Suppressor macrophage treated with lipopolysaccharide for 4 hours (primary cell): ENCODE measurements around the gene FEM1C.
"Not testable (repeated sequence)": the region's sequence is repeated elsewhere in the genome, so short reads cannot be mapped to it uniquely, and the experiment has no call there.

Source experiments
- DNase-seq: peaks from one replicate; pipeline ENCODE4 v3.0.0-alpha.2; 2020

FEM1C gene

GRCh38 chr5:115511632-115512031 is 32.9 kb downstream of the FEM1C start:
- no peak for DNase-seq

- DNase-seq: no peak
Observed at GRCh38 chr5:115510145-115510645, 34.4 kb downstream of the FEM1C start.

GRCh38 chr5:115509547-115509946 is 35.0 kb downstream of the FEM1C start:
- DNase-seq: no peak

GRCh38 chr5:115507681-115508080 is 36.9 kb downstream of the FEM1C start:
- DNase-seq: no peak

- DNase-seq: no peak
Observed at GRCh38 chr5:115503420-115503819, 41.2 kb downstream of the FEM1C start.

GRCh38 chr5:115501464-115502210 is 42.9 kb downstream of the FEM1C start:
- DNase-seq: no peak

- DNase-seq: no peak
Observed at GRCh38 chr5:115500225-115500624, 44.4 kb downstream of the FEM1C start.

- DNase-seq: no peak
Observed at GRCh38 chr5:115496936-115497576, 47.5 kb downstream of the FEM1C start.

- DNase-seq: no peak
Observed at GRCh38 chr5:115494570-115495289, 49.8 kb downstream of the FEM1C start.

- DNase-seq: no peak
Observed at GRCh38 chr5:115490596-115490995, 54.0 kb downstream of the FEM1C start.

GRCh38 chr5:115489733-115490132 is 54.8 kb downstream of the FEM1C start:
- no peak for DNase-seq

- peak; percentile 44 for DNase-seq
Observed at GRCh38 chr5:115487756-115488155, 56.8 kb downstream of the FEM1C start.

GRCh38 chr5:115487168-115487567 is 57.4 kb downstream of the FEM1C start:
- DNase-seq: no peak

GRCh38 chr5:115486728-115487127 is 57.8 kb downstream of the FEM1C start:
- no peak for DNase-seq

GRCh38 chr5:115484368-115484767 is 60.2 kb downstream of the FEM1C start:
- peak; percentile 92 for DNase-seq

- DNase-seq: no peak
Observed at GRCh38 chr5:115480900-115481299, 63.7 kb downstream of the FEM1C start.

- DNase-seq: no peak
Observed at GRCh38 chr5:115480271-115480670, 64.3 kb downstream of the FEM1C start.

GRCh38 chr5:115479166-115479873 is 65.3 kb downstream of the FEM1C start:
- not testable (repeated sequence) for DNase-seq

GRCh38 chr5:115478281-115478680 is 66.3 kb downstream of the FEM1C start:
- no peak for DNase-seq

GRCh38 chr5:115477581-115477980 is 67.0 kb downstream of the FEM1C start:
- DNase-seq: no peak

GRCh38 chr5:115475788-115476187 is 68.8 kb downstream of the FEM1C start:
- DNase-seq: peak; percentile 80

- peak; percentile 50 for DNase-seq
Observed at GRCh38 chr5:115472271-115473025, 72.1 kb downstream of the FEM1C start.
